ENCODE data around the gene CD52. TPM values are rescaled to one million over a fixed set of nuclear protein-coding genes. Genes with fewer than 3 reads are reported as not detected.

Gene CD52
- total and polyA plus RNA-seq, 2 donors (not counting 3 experiments of a cell fraction or from before 2014, with no cell fraction given) = not detected

DNA sequence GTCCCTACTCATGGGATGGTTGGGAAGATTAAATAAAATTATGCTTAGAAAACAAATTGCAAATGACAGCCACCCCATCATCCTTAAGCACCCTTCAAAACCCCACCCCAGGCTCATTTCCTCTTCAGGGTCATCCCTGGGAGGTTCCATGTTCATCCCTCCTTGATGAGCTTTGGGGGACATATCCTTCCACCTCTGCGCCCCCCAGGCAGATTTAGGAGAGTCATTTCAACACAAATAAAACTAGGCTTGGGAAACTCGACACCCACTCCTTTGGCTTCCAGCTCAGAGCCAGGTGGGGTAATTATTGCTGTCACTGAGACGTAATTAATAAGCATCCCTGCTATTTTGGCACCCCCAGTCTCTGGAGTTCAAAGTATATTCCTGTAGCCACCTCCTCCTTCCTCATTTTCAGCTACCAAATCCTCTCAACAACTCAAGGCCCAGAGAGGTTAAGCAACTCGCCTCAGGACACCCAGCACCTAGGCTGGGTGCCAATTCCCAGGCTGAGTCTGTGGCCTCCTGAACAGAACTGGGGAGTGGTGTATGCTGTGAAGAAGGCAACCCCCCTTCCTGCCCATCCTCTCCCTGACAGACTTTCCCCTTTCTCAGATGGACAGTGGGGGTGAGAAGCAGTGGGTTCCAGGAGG, 35.6 kb downstream of the CD52 start:
- BruUV-seq (replicated peaks) = no TSS peak
- H3K27ac ChIP-seq (ENCODE audit: insufficient read depth, low read depth, low read length) = no peak overlapping the region
- CTCF ChIA-PET = interaction anchor here (0.9 kb wide), 1 partner anchor 21 kb away, joined by 3 read pairs; no protein-coding TSS in a partner anchor
- no peak overlapping the region for H3K9ac ChIP-seq (replicated peaks; ENCODE audit: extremely low read depth, insufficient read depth, low read length)
- dilution Hi-C loops (cut with MboI; ENCODE audit: extremely low pct_ligation_motif_present, low sequenced_read_pairs) = no loop called here
- DNase-seq (ENCODE audit: low read depth, low spot score) (no peak), FAIRE-seq (no peak)
- no peaks in the 10 kb centered on the region for H3K9me1 ChIP-seq (replicated peaks; ENCODE audit: control insufficient read depth, extremely low read depth, insufficient read depth, low read length)
- H3K79me2 ChIP-seq (ENCODE audit: control insufficient read depth, insufficient read depth, low read length) = no peaks in the 10 kb centered on the region
- H4K20me1 ChIP-seq (replicated peaks; ENCODE audit: control insufficient read depth, extremely low read depth, insufficient read depth, low read length) = no peaks in the 10 kb centered on the region
- intact Hi-C loops (cut with micrococcal nuclease) = no loop called here
- H3K4me2 ChIP-seq (ENCODE audit: insufficient read depth, low read length) = no peak overlapping the region
- no peaks in the 10 kb centered on the region for H3K9me3 ChIP-seq (replicated peaks; ENCODE audit: control insufficient read depth, insufficient read depth, low read length)
- H2AFZ ChIP-seq (ENCODE audit: low read depth, low read length) = no peak overlapping the region
- H3K27me3 ChIP-seq (ENCODE audit: control insufficient read depth in 2 of 2, insufficient read depth in 2 of 2, low read length in 2 of 2) = peaks cover 0 to 2% of the 10 kb centered on the region in 2 experiments
- TF ChIP-seq JUN (IDR thresholded peaks at IDR 0.05; ENCODE audit: borderline replicate concordance, insufficient read depth, insufficient read length, low read depth) = no peak
- TF ChIP-seq FOS (IDR thresholded peaks at IDR 0.05; ENCODE audit: borderline replicate concordance, insufficient read depth, low read length) = no peak
- TF ChIP-seq POLR2A (IDR thresholded peaks at IDR 0.05; ENCODE audit: low read depth, low read length) = no peak
- no peak for TF ChIP-seq POLR2AphosphoS5 (IDR thresholded peaks at IDR 0.05; ENCODE audit: insufficient read depth, low read depth, low read length)
- no peak for TF ChIP-seq EZH2 (IDR thresholded peaks at IDR 0.05; ENCODE audit: borderline replicate concordance, low read depth, low read length, severe bottlenecking)
- no peak for TF ChIP-seq CTCF (IDR thresholded peaks at IDR 0.05; ENCODE audit: extremely low read depth in 1 of 2, insufficient read depth in 1 of 2, low read depth in 1 of 2, low read length in 2 of 2)
- no peak for TF ChIP-seq GATA2 (IDR thresholded peaks at IDR 0.05; ENCODE audit: insufficient read depth, insufficient read length, low read depth, low read length)
- TF ChIP-seq MAX (IDR thresholded peaks at IDR 0.05; ENCODE audit: insufficient read depth, insufficient read length) = no peak
- no peak for TF ChIP-seq MYC (IDR thresholded peaks at IDR 0.05; ENCODE audit: low read depth, low read length)
- POLR2A ChIA-PET = no interaction called here
- H3K36me3 ChIP-seq (ENCODE audit: control insufficient read depth in 2 of 2, extremely low read depth in 1 of 2, insufficient read depth in 2 of 2, low read length in 2 of 2) = no peaks in the 10 kb centered on the region
- peaks cover 15% of the 10 kb centered on the region for H3K4me1 ChIP-seq (ENCODE audit: control insufficient read depth, extremely low read depth, insufficient read depth, low read length)
- no peak overlapping the region for H3K4me3 ChIP-seq (replicated peaks in 1 of 3; ENCODE audit: insufficient read depth in 1 of 3, low read depth in 1 of 3, low read length in 3 of 3)
